SJCRH30 (cell line): ENCODE data around the gene SPATA21. TPM values are rescaled to one million over a fixed set of nuclear protein-coding genes. Genes with fewer than 3 reads are reported as not detected.
"Not testable (repeated sequence)": the region's sequence is repeated elsewhere in the genome, so short reads cannot be mapped to it uniquely, and the experiment has no call there.

Source experiments
- DNase-seq, 2 experiments: peaks; one replicate each; pipeline ENCODE4 v3.0.0-alpha.2; 2015 to 2020
- H3K27ac ChIP-seq: fragments of 250-450 bp; sonication (Bioruptor Pico); 2 replicates; pipeline ENCODE4 v1.5.1; 2020; ENCODE audit warnings: mild to moderate bottlenecking, moderate library complexity
- H3K27me3 ChIP-seq: fragments of 250-450 bp; sonication (Bioruptor Pico); 2 replicates; pipeline ENCODE4 v1.5.1; 2020; ENCODE audit warnings: mild to moderate bottlenecking, moderate library complexity
- H3K36me3 ChIP-seq: fragments of 250-450 bp; sonication (Bioruptor Pico); 2 replicates; pipeline ENCODE4 v1.5.1; 2020; ENCODE audit warnings: mild to moderate bottlenecking, moderate library complexity
- H3K4me1 ChIP-seq: fragments of 250-450 bp; sonication (Bioruptor Pico); 2 replicates; pipeline ENCODE4 v1.5.1; 2020; ENCODE audit warnings: mild to moderate bottlenecking, moderate library complexity
- H3K4me3 ChIP-seq: fragments of 250-450 bp; sonication (Bioruptor Pico); 2 replicates; pipeline ENCODE4 v1.5.1; 2020; ENCODE audit warnings: mild to moderate bottlenecking, moderate library complexity
- H3K9me3 ChIP-seq: fragments of 250-450 bp; sonication (Bioruptor Pico); replicated peaks from 2 replicates; pipeline ENCODE4 v1.5.1; 2020; ENCODE audit warnings: mild to moderate bottlenecking, moderate library complexity
- total RNA-seq: library from RNA; depleted of rRNA; stranded (reverse); fragments of >200 nt; shearing (Covaris generic); gene quantifications from 2 replicates; pipeline ENCODE4 v1.2.3, GENCODE V29; 2014

The SPATA21 gene
- total RNA-seq, 1 experiment from 2014 or later: not detected

DNA sequence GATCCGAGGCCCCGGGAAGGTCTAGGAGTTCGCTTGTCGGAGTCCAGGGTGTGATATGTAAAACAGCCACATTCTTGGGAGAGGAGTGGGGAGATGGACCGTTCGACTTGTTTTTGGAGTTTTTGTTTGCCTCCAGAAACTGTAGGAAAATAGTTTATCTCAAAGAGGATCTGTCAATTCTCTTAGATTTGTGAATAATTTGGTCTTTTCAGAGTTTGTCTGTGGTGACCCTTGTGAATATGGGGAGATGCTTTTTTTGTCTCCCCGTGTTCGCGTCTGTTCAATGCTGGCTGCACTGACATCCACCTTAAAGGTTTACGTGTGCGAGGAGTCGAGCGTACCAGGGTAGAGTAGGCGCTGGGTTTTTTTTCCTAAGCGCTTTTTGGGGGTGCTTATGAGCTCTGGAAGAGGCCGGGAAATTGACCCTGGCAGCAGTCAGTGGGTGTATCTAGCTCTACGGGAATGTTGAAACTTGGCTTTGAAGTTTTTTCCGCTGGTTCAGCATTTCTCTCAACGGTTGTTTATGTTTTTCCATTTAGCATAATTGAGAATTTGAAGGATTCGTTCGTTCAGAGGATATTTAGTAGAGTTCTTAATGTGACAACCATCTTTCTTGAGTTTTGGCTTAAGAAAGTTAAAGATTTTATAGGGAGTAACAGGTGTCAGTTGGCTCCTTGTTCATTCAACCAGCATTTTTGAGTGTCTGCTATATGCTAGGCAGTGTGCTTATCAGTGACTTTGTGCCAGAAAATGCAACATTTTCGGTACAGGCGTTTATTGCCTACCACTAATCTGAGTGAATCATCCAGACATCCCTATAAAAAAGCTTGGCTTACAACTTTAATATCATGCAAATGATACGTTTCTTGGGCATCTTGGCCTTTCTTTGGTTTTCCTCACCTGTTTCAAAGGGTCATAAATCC lies 69.0 kb downstream of the SPATA21 start:
- peaks cover 5% of the 10 kb centered on the region; the same call in 1 of the 2 replicates for H3K36me3 ChIP-seq
- peak overlapping the region; percentile 91 for H3K4me3 ChIP-seq
- peaks cover 6% of the 10 kb centered on the region for H3K4me1 ChIP-seq
- H3K9me3 ChIP-seq: no peaks in the 10 kb centered on the region
- no peaks in the 10 kb centered on the region for H3K27me3 ChIP-seq
- DNase-seq: peak in 1 of 2 experiments; percentile 37
- peak overlapping the region; percentile 96 for H3K27ac ChIP-seq

DNA sequence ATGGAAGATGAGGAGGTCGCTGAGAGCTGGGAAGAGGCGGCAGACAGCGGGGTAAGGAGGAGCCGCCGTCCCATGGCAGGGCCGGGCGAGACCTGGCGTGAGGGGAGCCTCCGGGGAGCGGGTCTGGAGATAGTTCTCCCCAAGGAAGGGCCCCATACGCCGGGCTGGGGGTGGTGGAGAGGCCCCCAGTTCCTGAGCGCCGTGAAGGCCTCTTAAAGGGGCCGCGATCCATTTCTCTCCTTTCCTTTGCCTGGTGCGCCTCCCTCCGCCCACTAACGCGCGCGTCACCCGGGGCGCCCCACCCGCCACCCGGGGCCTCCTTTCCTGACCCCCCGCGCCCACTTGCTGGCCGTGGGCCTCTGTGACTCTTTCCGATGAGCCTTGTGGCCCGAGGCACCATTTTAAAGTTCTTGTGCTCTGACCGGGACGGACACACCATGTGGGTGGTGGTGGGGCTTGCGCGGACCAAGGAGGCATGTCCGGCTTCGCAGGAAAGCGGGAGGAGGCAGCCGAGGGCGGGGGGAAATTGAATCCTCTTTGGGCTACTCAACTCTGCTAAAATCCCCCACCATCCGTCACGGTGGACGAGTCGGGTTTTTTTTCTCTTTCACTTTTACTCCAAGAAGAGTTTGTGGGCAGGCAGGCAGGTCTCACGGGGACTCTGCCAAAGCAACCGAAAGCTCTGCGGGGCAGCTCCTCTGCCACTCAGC lies 69.8 kb downstream of the SPATA21 start:
- Histone ChIP-seq H3K9me3 (no peaks in the 10 kb centered on the region), H3K4me3 (peak overlapping the region; percentile 91), H3K27me3 (no peaks in the 10 kb centered on the region), H3K27ac (peak overlapping the region; percentile 96), H3K36me3 (0 out of 2 replicates have a peak, but pooled peaks cover 3% of the 10 kb centered on the region), H3K4me1 (peaks cover 11% of the 10 kb centered on the region)
- peak; percentile 88 to 90 for DNase-seq

DNA sequence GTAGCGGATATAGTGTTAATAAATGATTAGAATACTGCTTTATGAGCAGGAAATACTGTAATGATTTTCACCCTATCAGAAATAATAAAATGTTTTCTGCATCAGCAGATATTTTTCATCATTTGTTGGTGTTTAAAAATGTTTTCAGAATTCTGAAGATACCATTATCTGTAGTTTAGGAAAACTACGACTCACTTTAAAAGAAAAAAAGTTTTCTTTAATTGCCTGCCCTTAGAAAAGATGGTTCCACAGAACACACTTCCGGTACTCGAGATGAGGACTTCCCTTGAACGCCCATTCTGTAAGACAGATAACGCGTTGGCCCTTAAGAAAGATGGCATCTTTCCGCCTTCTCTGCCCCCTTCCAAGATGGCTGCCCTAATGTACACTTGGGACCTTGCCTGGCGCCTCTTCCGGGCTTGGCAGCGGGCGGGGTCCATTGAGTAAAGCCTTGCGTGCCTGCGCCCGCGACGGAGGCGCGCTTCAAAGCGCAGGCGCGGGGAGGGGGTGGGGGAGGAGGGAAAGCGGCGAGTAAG lies 70.4 kb downstream of the SPATA21 start, which contains the start of gene SZRD1:
Gene SZRD1, plus strand, starts transcription at position 521 of the 536 bp plus-strand sequence. CDS start 16 bp downstream, outside the sequence.
- H3K27me3 ChIP-seq: no peaks in the 10 kb centered on the region
- peak; percentile 98 to 100 for DNase-seq
- H3K9me3 ChIP-seq: no peaks in the 10 kb centered on the region
- H3K4me3 ChIP-seq: peak within 1 kb of the TSS; percentile 91
- 0 out of 2 replicates have a peak, but pooled peaks cover 3% of the 10 kb centered on the region for H3K36me3 ChIP-seq
- H3K27ac ChIP-seq: peak within 1 kb of the TSS; percentile 96
- H3K4me1 ChIP-seq: peaks cover 11% of the 10 kb centered on the region

DNA sequence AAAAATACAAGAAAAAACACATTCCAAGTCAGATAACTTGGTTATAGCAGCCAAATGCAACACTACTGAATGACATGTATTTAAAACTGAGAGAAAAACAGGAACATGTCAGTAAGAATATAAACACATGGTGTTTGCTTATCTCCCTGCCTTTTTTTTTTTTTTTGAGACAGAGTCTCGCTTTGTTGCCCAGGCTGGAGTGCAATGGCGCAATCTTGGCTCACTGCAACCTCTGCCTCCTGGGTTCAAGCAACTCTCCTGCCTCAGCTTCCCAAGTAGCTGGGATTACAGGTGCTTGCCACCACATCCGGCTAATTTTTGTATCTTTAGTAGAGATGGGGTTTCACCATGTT lies 72.1 kb downstream of the SPATA21 start:
- H3K9me3 ChIP-seq: not testable (repeated sequence)

DNA sequence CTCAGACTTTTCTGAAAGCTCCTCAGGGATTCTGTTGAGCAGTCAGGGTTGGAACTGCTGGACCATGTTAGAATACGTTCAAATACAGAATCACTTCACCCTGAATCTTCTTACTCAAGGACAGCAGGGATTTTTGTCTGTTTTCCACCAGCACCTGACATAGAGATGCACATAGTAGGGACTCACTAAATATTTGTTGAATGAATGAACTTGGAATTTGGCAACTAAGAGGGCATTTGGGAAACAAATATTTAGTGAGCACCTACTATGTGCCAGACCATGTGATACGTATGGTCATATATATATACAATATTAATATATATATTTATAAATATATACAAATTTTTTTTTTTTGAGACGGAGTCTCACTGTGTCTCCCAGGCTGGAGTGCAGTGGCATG lies 80.4 kb downstream of the SPATA21 start:
- Histone ChIP-seq H3K27me3 (no peaks in the 10 kb centered on the region), H3K27ac (no peak overlapping the region), H3K36me3 (no peaks in the 10 kb centered on the region), H3K4me3 (no peak overlapping the region), H3K9me3 (no peaks in the 10 kb centered on the region), H3K4me1 (no peaks in the 10 kb centered on the region)
- no peak for DNase-seq

More for the DNA sequence above, 72.1 kb downstream of the SPATA21 start:
- not testable (repeated sequence) for H3K4me3 ChIP-seq, DNase-seq, H3K27ac ChIP-seq, H3K27me3 ChIP-seq, H3K36me3 ChIP-seq
- H3K4me1 ChIP-seq: peaks cover 11% of the 10 kb centered on the region

DNA sequence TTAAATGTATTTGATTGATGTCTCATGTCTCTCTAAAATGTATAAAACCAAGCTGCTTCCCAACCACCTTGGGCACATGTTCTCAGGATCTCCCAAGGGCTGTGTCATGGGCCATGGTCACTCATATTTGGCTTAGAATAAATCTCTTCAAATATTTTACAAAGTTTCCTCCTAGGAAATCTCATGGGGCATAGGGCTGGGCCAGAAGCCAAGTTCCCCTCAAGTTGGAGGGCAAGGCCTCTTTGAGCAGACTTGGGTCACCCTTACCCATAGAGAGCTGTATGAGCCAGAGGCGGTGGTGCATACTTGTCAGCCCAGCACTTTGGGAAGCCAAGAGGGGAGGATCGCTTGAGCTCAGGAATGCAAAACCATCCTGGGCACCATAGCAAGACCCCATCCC lies 82.6 kb downstream of the SPATA21 start:
- no peaks in the 10 kb centered on the region for H3K9me3 ChIP-seq
- no peaks in the 10 kb centered on the region for H3K27me3 ChIP-seq
- H3K27ac ChIP-seq: no peak overlapping the region
- H3K36me3 ChIP-seq: no peaks in the 10 kb centered on the region
- H3K4me3 ChIP-seq: no peak overlapping the region
- no peak for DNase-seq
- H3K4me1 ChIP-seq: no peaks in the 10 kb centered on the region

DNA sequence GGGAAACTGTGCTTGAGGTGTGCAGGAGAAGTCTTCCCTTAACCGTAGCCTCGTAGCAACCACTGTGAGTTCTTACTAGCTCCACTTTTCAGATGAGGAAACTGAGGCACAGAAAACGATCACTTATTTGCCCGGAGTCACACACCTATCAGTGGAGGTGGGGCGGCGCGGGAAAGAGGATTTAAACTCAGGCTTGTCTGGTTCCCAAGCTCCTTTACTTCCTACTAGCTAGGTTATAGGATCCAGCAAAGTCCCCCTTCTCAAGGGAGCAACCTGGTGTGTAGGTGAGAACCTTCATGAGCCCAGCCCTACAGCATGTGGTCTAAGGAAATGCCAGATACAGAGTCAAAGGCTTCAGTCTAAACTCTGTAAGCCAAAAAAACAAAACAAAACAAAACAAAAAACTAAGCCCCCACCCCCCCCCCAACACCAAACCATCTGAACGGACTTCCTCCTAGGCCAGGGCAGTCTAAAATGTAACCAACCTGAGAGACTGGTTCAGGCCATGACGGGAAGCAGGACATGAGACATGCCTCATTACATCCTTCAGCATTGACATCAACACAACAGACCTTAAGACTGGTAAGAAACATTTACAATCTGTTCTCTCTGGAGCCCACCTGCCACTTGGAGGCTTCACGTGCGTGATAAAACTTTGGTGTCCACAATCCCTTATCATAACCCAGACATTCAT lies 84.2 kb downstream of the SPATA21 start:
- H3K4me1 ChIP-seq: no peaks in the 10 kb centered on the region
- H3K27me3 ChIP-seq: no peaks in the 10 kb centered on the region
- peak overlapping the region; percentile 89 for H3K4me3 ChIP-seq
- no peaks in the 10 kb centered on the region for H3K9me3 ChIP-seq
- DNase-seq: no peak
- peak overlapping the region; percentile 80 for H3K27ac ChIP-seq
- no peaks in the 10 kb centered on the region for H3K36me3 ChIP-seq

DNA sequence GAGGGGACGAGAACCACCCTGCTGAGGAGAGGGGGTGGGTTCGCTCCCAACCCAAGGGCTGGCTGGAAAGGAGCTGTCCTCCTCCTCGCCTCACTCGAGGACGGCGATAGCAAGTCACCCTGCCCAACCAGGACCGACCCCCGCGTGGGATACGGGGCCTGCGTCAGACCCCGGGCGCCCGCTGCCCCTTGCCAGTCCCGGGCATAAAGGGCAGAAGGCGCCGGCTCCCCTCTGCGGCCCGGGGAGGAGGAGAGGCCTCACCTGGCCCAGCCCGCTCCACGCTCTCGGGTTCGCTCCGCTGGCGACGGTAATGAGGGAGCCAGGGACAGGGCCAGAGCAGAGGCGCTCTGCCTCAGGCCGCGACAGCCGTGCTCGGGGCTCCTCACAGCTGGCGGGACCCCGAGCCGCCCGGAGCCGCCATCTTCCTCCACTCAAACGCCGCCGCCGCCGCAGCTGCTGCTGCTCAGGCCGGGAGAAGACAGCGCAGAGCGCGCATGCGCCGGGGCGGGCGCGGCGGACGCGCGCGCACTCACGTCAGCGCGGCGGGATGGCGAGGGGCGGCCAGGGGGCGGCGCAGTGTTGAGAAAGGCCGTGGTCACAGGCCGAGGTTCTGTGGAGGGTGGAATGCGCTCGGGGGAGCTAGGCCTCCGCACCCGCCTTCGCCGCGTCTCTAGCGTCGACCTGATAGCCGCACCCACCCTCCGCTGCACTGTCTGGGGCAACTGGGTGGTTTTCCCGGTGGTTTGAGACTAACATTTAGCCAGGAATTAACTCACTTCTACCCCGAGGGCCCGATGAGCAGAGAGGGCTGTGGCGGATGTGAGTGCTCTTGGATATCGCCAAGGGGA lies 85.0 kb downstream of the SPATA21 start, which contains the start of gene FBXO42:
Gene FBXO42, minus strand, starts transcription at position 487 of the 848 bp plus-strand sequence. CDS start 37,062 bp downstream, outside the sequence.
- no peaks in the 10 kb centered on the region for H3K36me3 ChIP-seq
- no peaks in the 10 kb centered on the region for H3K9me3 ChIP-seq
- DNase-seq: peak; percentile 94 to 97
- H3K27ac ChIP-seq: peak within 1 kb of the TSS; percentile 80
- H3K27me3 ChIP-seq: no peaks in the 10 kb centered on the region
- peak within 1 kb of the TSS; percentile 89 for H3K4me3 ChIP-seq
- H3K4me1 ChIP-seq: no peaks in the 10 kb centered on the region

DNA sequence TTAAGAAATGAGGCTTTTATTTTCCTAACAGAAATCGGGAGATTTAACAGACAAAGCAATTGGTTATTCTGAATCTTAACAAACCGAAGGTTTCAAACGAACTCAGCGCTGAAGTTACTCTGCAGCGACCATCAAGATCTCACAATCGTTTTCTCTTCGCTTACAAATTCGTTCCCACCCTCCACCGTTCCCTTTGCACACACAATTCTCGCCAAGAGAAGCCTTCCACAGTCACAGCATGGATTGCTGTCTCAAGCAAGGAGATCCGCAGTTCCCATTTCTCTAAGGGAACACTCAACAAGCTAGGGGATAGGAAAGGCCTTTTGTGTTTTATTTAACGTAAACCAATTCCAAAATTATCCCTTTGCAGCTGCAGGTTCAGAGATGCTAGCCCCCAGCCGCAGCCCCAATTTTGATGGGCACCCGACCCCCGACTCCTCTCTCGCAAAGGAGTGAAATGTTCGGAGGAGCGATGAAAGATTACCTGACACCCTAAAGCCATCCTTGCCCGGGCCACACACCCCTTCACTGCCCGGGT lies 85.7 kb downstream of the SPATA21 start:
- no peaks in the 10 kb centered on the region for H3K36me3 ChIP-seq
- peak in 1 of 2 experiments; percentile 52 for DNase-seq
- peak overlapping the region; percentile 80 for H3K27ac ChIP-seq
- H3K27me3 ChIP-seq: no peaks in the 10 kb centered on the region
- no peaks in the 10 kb centered on the region for H3K9me3 ChIP-seq
- no peaks in the 10 kb centered on the region for H3K4me1 ChIP-seq
- H3K4me3 ChIP-seq: peak overlapping the region; percentile 89

DNA sequence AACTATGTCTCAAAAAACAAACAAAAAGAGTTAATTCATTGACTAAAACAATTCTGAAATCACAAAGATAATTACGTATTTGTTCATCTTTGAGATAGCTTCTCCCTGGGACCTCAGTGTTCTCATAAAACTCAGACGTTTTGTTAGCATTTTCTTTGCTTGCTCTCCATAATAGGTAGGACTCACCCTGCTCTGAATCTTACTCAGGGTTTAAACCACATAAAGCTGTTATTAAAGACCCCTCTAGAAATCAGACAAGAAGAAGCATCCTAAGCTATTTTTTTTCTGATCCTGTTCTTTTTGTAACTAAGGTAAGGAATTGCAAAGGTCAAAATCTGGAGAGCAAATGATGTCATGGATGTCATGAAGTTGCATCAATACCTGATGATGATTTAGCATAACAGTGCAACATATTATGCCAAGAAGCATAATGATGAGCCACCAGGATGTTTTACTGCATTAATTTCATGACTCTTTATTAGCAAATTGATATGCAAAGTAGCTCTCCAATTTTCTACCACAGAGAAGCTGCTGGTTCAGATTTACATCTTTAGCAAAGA lies 87.3 kb downstream of the SPATA21 start:
- no peaks in the 10 kb centered on the region for H3K4me1 ChIP-seq
- H3K27me3 ChIP-seq: no peaks in the 10 kb centered on the region
- H3K27ac ChIP-seq: no peak overlapping the region
- H3K9me3 ChIP-seq: no peaks in the 10 kb centered on the region
- no peaks in the 10 kb centered on the region for H3K36me3 ChIP-seq
- H3K4me3 ChIP-seq: no peak overlapping the region
- DNase-seq: no peak
